NCI-H1694 (cell line): ENCODE results near the gene ADGRA3.
"Not testable (repeated sequence)": the region's sequence is repeated elsewhere in the genome, so short reads cannot be mapped to it uniquely, and the experiment has no call there.

Experiments used
- DNase-seq: peaks from one replicate; lab custom pipeline; 2025; lab: John Stamatoyannopoulos, UW

The ADGRA3 gene

GRCh38 chr4:22435652-22436051, 80.2 kb downstream of the ADGRA3 start:
- DNase-seq: no peak

GRCh38 chr4:22434895-22435294, 81.0 kb downstream of the ADGRA3 start:
- DNase-seq: no peak

GRCh38 chr4:22430626-22431025, 85.2 kb downstream of the ADGRA3 start:
- no peak for DNase-seq

GRCh38 chr4:22428441-22428840, 87.4 kb downstream of the ADGRA3 start:
- no peak for DNase-seq

GRCh38 chr4:22427675-22428074, 88.2 kb downstream of the ADGRA3 start:
- DNase-seq: no peak

GRCh38 chr4:22420291-22420690, 95.6 kb downstream of the ADGRA3 start:
- no peak for DNase-seq

GRCh38 chr4:22417408-22417807, 98.5 kb downstream of the ADGRA3 start:
- no peak for DNase-seq

- peak; percentile 3 for DNase-seq
Measured at GRCh38 chr4:22416403-22416802, 99.5 kb downstream of the ADGRA3 start.

- no peak for DNase-seq
Measured at GRCh38 chr4:22414833-22415232, 101.0 kb downstream of the ADGRA3 start.

- no peak for DNase-seq
Measured at GRCh38 chr4:22413471-22413870, 102.4 kb downstream of the ADGRA3 start.

- no peak for DNase-seq
Measured at GRCh38 chr4:22412013-22412412, 103.9 kb downstream of the ADGRA3 start.

GRCh38 chr4:22410645-22411247, 105.1 kb downstream of the ADGRA3 start:
- DNase-seq: no peak

GRCh38 chr4:22408474-22408873, 107.4 kb downstream of the ADGRA3 start:
- DNase-seq: no peak

- DNase-seq: no peak
Measured at GRCh38 chr4:22407361-22407760, 108.5 kb downstream of the ADGRA3 start.

GRCh38 chr4:22398671-22399070, 117.2 kb downstream of the ADGRA3 start:
- no peak for DNase-seq

GRCh38 chr4:22391551-22391950, 124.3 kb downstream of the ADGRA3 start:
- no peak for DNase-seq

GRCh38 chr4:22389240-22389870, 126.5 kb downstream of the ADGRA3 start:
- peak; percentile 26 for DNase-seq

- DNase-seq: no peak
Measured at GRCh38 chr4:22385611-22386011, 130.3 kb downstream of the ADGRA3 start.

GRCh38 chr4:22384154-22384553, 131.7 kb downstream of the ADGRA3 start:
- no peak for DNase-seq

- DNase-seq: not testable (repeated sequence)
Measured at GRCh38 chr4:22382216-22382615, 133.7 kb downstream of the ADGRA3 start.

GRCh38 chr4:22372986-22373385, 142.9 kb downstream of the ADGRA3 start:
- DNase-seq: no peak

GRCh38 chr4:22369901-22370562, 145.8 kb downstream of the ADGRA3 start:
- DNase-seq: no peak

- DNase-seq: no peak
Measured at GRCh38 chr4:22363787-22364186, 152.1 kb downstream of the ADGRA3 start.

- DNase-seq: no peak
Measured at GRCh38 chr4:22363036-22363435, 152.8 kb downstream of the ADGRA3 start.
